ENCODE measurements around the gene SHMT2.

SHMT2 gene

GRCh38 chr12:57213763-57214397, 15.6 kb upstream of the SHMT2 start:
- Histone ChIP-seq H3K9me3 (replicated peaks in 1 of 11) (no peaks in the 10 kb centered on the region), H3K36me3 (peaks cover 0 to 46% (median 0%) of the 10 kb centered on the region in 11 experiments; a peak in 10 of 22 replicates), H3K4me2 (peak overlapping the region; percentile 12 to 89 (median 71); a peak in 21 of 22 replicates), H3K9ac (no peak overlapping the region), H3K27ac (no peak overlapping the region), H3K4me3 (no peak overlapping the region), H3K27me3 (peaks cover 53 to 56% (median 55%) of the 10 kb centered on the region in 11 experiments), H4K20me1 (peaks cover 40 to 97% (median 54%) of the 10 kb centered on the region in 11 experiments), H3K4me1 (peaks cover 47 to 89% (median 82%) of the 10 kb centered on the region in 10 experiments)
- no peak for TF ChIP-seq Cebpa-rat (IDR thresholded peaks at IDR 0.05)

GRCh38 chr12:57214398-57214781, 15.1 kb upstream of the SHMT2 start:
- TF ChIP-seq Cebpa-rat (IDR thresholded peaks at IDR 0.05): no peak
- Histone ChIP-seq H3K9me3 (replicated peaks in 1 of 11) (no peaks in the 10 kb centered on the region), H4K20me1 (peaks cover 45 to 97% (median 59%) of the 10 kb centered on the region in 11 experiments), H3K4me3 (no peak overlapping the region), H3K4me1 (peaks cover 47 to 84% (median 77%) of the 10 kb centered on the region in 10 experiments), H3K36me3 (peaks cover 0 to 41% (median 0%) of the 10 kb centered on the region in 11 experiments; a peak in 10 of 22 replicates), H3K4me2 (peak overlapping the region in 10 of 11 experiments; percentile 57 to 89 (median 72); a peak in 18 of 22 replicates), H3K27ac (no peak overlapping the region), H3K9ac (no peak overlapping the region), H3K27me3 (peaks cover 58 to 61% (median 60%) of the 10 kb centered on the region in 11 experiments)

- H3K4me1 ChIP-seq: peaks cover 47 to 78% (median 71%) of the 10 kb centered on the region in 10 experiments
- H3K27ac ChIP-seq: no peak overlapping the region
- H3K27me3 ChIP-seq: peaks cover 65 to 68% (median 67%) of the 10 kb centered on the region in 11 experiments
- no peak overlapping the region for H3K9ac ChIP-seq
- peaks cover 49 to 96% (median 60%) of the 10 kb centered on the region in 11 experiments for H4K20me1 ChIP-seq
- H3K4me2 ChIP-seq: peak overlapping the region in 7 of 11 experiments; percentile 81 to 100 (median 99); a peak in 9 of 22 replicates
- H3K4me3 ChIP-seq: no peak overlapping the region; a peak in 1 of 20 replicates
- no peak for TF ChIP-seq Cebpa-rat (IDR thresholded peaks at IDR 0.05)
- H3K36me3 ChIP-seq: peaks cover 0 to 34% (median 0%) of the 10 kb centered on the region in 11 experiments; a peak in 10 of 22 replicates
- no peaks in the 10 kb centered on the region for H3K9me3 ChIP-seq (replicated peaks in 1 of 11)
Measured at GRCh38 chr12:57215065-57215464, 14.4 kb upstream of the SHMT2 start.

- Histone ChIP-seq H3K4me1 (peaks cover 47 to 72% (median 66%) of the 10 kb centered on the region in 10 experiments), H3K27ac (no peak overlapping the region), H3K9ac (peak overlapping the region in 2 of 11 experiments; percentile 19 to 22; a peak in 2 of 22 replicates), H3K4me2 (peak overlapping the region; percentile 88 to 100 (median 98)), H3K36me3 (peaks cover 0 to 29% (median 0%) of the 10 kb centered on the region in 11 experiments; a peak in 10 of 22 replicates), H4K20me1 (peaks cover 44 to 92% (median 56%) of the 10 kb centered on the region in 11 experiments), H3K27me3 (peaks cover 71 to 74% (median 73%) of the 10 kb centered on the region in 11 experiments), H3K9me3 (replicated peaks in 1 of 11) (no peaks in the 10 kb centered on the region), H3K4me3 (peak overlapping the region; percentile 47 to 71 (median 60))
- no peak for TF ChIP-seq Cebpa-rat (IDR thresholded peaks at IDR 0.05)
Measured at GRCh38 chr12:57215668-57216013, 13.9 kb upstream of the SHMT2 start.

GRCh38 chr12:57216014-57216911, 13.2 kb upstream of the SHMT2 start, which contains the start of gene NXPH4:
TSS of gene NXPH4 (plus strand) at chr12:57216794. CDS start at chr12:57216970, 176 bp downstream.
- H3K36me3 ChIP-seq: peaks cover 0 to 22% (median 0%) of the 10 kb centered on the region in 11 experiments; a peak in 10 of 22 replicates
- peak within 1 kb of the TSS in 9 of 11 experiments; percentile 22 to 63 (median 41); a peak in 13 of 22 replicates for H3K9ac ChIP-seq
- peaks cover 47 to 66% (median 60%) of the 10 kb centered on the region in 10 experiments for H3K4me1 ChIP-seq
- no peaks in the 10 kb centered on the region for H3K9me3 ChIP-seq (replicated peaks in 1 of 11)
- peaks cover 77 to 80% (median 79%) of the 10 kb centered on the region in 11 experiments for H3K27me3 ChIP-seq
- peak within 1 kb of the TSS; percentile 47 to 71 (median 60) for H3K4me3 ChIP-seq
- peaks cover 41 to 92% (median 61%) of the 10 kb centered on the region in 11 experiments for H4K20me1 ChIP-seq
- TF ChIP-seq Cebpa-rat (IDR thresholded peaks at IDR 0.05): no peak
- no peak within 1 kb of the TSS for H3K27ac ChIP-seq
- H3K4me2 ChIP-seq: peak within 1 kb of the TSS; percentile 88 to 100 (median 98)

- Histone ChIP-seq H3K4me2 (peak overlapping the region; percentile 88 to 100 (median 98)), H3K36me3 (peaks cover 0 to 13% (median 0%) of the 10 kb centered on the region in 11 experiments; a peak in 10 of 22 replicates), H3K27ac (no peak overlapping the region), H3K4me1 (peaks cover 48 to 60% (median 53%) of the 10 kb centered on the region in 10 experiments), H4K20me1 (peaks cover 32 to 92% (median 67%) of the 10 kb centered on the region in 11 experiments), H3K9ac (peak overlapping the region in 9 of 11 experiments; percentile 1 to 63 (median 41); a peak in 12 of 22 replicates), H3K27me3 (peaks cover 86 to 89% (median 88%) of the 10 kb centered on the region in 11 experiments), H3K9me3 (replicated peaks in 1 of 11) (no peaks in the 10 kb centered on the region), H3K4me3 (peak overlapping the region; percentile 47 to 71 (median 60))
- TF ChIP-seq Cebpa-rat (IDR thresholded peaks at IDR 0.05): no peak
Measured at GRCh38 chr12:57216921-57217879, 12.3 kb upstream of the SHMT2 start.

- Histone ChIP-seq H3K9ac (no peak overlapping the region), H3K4me3 (no peak overlapping the region), H3K4me2 (peak overlapping the region in 3 of 11 experiments; percentile 98 to 100 (median 99); a peak in 1 of 22 replicates), H3K27me3 (peaks cover 97 to 100% (median 99%) of the 10 kb centered on the region in 11 experiments), H3K9me3 (replicated peaks in 1 of 11) (no peaks in the 10 kb centered on the region), H4K20me1 (peaks cover 24 to 94% (median 68%) of the 10 kb centered on the region in 11 experiments; a peak in 21 of 22 replicates), H3K4me1 (peaks cover 43 to 53% (median 48%) of the 10 kb centered on the region in 10 experiments), H3K36me3 (peaks cover 0 to 5% (median 0%) of the 10 kb centered on the region in 11 experiments; a peak in 1 of 22 replicates), H3K27ac (no peak overlapping the region)
- TF ChIP-seq Cebpa-rat (IDR thresholded peaks at IDR 0.05): no peak
Measured at GRCh38 chr12:57218030-57218853, 11.3 kb upstream of the SHMT2 start.
